ENCODE results near the gene FEN1.

Gene FEN1

GRCh38 chr11:61757213-61757862 lies 35.4 kb upstream of the FEN1 start:
- no peak for DNase-seq (ENCODE audit: low read depth)

- no peak for DNase-seq (ENCODE audit: low read depth)
These were observed 31.8 kb upstream of the FEN1 start for GRCh38 chr11:61760946-61761345.

GRCh38 chr11:61761440-61762222 lies 31.1 kb upstream of the FEN1 start:
- DNase-seq (ENCODE audit: low read depth), result no peak

DNA sequence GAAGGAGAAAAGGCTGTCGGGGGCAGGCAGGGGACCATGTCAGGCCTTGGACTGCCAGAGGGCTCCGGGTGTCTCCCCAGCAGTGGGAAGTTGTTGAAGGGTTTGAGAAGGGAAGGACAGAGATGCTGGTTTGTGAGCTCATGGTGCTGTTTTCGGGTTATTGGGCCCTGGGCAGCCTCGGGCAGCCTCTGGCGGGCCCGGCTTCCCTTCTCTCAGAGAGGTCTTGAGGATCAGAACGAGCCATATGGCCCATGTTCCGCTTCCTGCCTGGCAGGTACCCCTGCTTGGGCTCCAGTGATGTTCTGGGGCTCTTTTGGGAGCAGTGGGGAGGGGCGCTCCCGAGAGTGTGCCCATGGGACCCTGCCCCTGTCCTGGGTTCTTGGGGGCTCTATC lies 30.5 kb upstream of the FEN1 start:
- DNase-seq (ENCODE audit: low read depth), result no peak

- DNase-seq (ENCODE audit: low read depth), result no peak
These were observed 29.9 kb upstream of the FEN1 start for GRCh38 chr11:61762798-61763197.

GRCh38 chr11:61763930-61764605 lies 28.6 kb upstream of the FEN1 start:
- DNase-seq (ENCODE audit: low read depth), result no peak

DNA sequence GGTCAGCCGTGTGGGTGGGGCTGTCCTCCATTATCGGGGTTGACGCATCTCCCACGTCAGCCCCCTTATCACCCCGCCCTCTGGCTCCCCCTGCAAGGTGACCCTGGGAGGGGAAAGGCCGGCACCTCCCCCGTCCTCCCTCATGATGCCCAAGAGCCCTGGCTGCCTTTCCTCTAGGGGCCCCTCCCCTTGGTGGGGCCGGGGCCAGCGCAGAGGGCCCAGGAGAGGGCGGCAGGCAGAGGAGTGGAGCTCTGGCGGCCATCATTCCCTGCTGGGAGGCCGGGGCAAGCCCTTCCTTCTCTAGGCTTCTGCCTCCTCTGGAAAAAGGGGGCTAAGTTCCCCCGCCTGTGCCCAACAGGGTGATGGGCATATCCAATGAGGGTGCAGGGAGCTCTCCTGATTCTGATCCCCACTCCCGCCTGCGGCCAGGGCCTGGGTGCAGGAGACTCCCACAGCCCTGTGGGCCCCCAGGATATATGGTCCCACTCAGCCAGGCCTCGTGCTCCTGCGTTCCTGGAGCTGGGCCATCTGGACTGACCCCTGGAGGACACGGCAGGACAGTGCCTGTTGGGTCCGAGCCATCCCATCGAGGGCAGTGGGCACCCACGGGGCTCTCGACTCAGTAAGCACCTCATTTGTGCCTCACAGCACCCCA lies 28.0 kb upstream of the FEN1 start:
- DNase-seq (ENCODE audit: low read depth), result no peak

DNA sequence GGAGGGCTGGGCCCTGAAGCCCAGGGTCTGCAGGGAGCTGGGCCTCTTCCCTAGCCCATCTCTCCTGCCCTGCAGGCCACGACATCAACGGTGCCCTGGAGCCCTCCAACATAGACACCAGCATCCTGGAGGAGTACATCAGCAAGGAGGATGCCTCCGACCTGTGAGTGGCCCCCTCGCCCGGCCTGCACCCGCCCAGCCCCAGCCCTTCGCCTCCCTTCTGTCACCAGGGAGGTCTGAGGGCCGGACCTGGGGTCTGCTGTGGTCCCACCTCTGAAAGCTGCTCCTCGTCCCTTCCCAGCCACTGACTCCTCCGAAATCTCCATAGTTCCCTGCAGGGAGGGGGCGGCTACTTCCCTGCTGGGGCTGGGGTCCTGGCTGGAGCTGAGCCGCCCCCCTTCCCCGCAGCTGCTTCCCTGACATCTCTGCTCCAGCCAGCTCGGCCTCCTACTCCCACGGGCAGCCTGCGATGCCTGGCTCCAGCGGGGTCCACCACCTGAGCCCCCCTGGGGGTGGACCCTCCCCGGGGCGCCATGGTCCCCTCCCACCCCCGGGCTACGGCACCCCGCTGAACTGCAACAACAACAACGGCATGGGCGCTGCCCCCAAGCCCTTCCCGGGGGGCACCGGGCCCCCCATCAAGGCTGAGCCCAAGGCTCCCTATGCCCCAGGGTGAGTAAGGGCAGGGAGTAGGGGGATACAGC lies 27.0 kb upstream of the FEN1 start:
- no peak for DNase-seq (ENCODE audit: low read depth)

DNA sequence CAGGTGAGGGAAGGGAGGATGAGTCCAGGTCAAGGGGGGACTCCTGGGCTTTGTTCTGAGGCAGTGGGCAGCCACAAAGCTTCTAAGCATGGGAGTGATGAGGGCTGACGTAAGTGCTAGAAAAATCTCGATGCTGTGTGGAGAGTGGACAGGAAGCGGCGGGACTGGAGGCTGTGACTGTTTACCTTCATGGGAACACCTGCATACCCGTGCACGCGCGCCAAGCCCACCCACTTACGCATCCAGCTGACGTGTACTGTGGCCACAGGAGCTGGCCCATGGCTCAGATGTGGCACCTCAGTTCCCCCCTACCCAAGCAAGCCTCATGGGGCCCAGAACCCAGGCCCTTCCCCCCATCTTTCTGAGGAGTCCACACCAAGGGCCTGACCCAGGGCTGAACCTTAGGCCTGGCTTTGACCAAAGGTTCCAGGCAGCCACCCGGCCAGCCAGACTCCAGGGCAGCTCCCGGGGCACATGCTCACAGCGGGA lies 26.3 kb upstream of the FEN1 start:
- no peak for DNase-seq (ENCODE audit: low read depth)

DNA sequence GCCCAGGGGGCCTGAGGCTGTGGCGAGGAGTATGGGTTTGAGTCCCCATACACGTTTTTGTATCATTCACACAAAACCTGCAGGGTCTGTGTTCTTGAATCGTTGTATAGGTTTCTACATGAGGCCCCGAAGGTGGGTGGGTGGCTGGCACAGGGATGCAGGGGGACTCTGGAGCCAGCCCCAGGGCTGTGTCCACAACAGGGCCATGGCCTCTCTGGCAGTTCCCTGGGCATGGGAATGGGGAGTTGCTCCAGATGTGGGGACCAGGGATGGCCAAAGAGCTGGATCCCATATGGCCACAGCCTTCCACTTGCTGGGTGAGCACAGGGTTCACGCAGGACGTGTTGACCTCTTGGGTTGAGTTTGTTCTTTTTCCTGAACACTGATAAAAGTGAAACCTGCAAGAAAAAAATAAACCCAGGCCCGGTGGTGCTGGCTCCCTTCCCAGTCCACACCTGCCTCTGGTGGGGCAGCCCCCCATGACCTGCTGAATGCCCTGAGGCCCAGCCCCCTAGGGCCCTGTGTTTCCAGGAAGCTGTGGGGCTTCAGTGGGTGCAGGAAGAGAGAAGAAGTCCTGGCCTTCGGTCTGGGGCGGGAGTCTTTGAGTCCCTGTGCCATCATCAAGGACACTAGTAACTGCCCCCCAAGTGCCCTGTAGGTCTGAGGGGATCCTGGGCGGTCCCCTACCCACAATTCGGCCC lies 24.2 kb upstream of the FEN1 start:
- DNase-seq (ENCODE audit: low read depth), result no peak

DNA sequence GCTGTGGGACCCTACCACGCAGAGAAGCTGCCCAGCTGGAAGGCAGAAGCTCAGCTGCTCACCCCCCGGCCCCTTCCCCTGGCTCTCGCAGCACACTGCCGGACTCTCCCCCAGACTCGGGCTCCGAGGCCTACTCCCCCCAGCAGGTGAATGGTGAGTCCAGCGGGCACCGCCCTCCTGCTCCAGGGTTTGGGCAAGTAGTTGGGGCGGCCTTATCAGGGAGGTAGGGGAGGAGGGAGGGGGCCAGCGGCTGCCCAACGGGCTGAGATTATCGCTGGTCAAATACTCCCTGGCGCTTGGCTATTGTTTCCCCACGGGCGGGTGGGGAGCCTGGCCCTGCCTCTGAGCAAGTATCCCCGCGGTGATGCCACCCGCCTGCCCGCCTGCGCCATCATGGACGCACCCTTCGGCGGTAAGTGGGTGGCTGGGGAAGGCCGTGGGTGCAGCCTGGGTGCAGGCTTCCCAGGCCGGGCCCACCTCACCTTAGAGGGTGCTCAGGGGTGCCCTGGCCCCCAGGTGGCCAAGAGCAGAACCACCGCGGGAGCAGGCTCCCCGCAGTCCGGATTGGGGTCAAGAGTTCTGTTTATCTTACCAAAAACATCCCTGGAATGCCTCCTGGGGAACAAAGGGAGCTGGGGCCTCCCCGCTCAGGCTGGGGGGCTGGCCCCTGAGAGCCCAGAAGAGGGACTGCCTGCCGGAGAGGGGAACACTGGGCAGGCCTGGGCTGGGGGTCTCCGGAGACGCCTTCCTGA lies 23.4 kb upstream of the FEN1 start:
- no peak for DNase-seq (ENCODE audit: low read depth)

- DNase-seq (ENCODE audit: low read depth), result no peak
These were observed 22.6 kb upstream of the FEN1 start for GRCh38 chr11:61769946-61770683.

DNA sequence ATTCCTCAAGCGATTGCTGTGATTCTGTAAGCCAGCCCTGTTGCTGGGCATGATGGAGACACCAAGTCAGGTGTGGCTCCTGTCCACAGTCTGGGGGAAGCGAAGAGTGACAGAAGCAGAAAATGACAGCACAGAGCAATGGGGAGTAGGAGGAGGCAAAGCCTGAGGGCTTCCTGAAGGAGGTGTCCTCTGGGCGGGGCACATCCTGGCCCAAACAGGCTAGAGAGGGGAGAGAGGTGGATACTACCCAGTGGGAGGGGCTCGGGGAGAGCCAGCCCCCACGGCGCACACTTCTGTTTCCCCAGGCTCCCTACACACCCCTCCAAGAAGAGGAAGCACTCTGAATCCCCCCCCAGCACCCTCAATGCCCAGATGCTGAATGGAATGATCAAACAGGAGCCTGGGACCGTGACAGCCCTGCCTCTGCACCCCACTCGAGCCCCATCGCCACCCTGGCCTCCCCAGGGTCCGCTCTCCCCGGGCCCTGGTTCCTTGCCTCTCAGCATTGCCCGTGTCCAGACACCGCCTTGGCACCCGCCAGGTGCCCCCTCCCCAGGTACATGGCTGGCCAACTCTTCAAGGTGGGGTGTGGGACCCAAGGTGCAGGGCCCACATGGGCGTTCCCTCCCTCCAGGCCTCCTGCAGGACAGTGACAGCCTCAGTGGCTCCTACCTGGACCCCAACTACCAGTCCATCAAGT lies 21.4 kb upstream of the FEN1 start:
- DNase-seq (ENCODE audit: low read depth), result no peak

DNA sequence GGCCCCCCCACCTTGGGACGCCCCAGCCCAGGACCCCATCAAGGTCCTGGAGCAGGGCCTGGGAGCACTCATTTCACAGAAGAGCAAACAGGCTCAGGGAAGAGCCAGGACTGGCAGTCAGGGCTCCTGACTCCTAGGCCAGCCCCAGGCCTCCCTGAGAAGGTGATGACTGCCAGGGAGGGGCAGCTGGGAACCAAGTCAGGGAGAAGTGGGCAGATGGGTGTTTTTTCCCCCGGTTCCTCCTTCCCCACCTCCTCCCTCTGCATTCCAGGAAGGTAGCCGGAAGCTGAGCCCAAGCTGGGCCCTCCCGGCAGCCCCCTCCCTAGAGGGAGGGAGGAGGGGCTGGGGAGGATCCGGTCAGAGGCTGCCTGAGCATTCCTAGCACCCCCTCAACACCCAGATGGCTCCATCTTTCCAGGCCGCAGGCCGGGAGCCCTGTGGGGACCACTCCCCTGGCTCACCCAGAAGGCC lies 20.7 kb upstream of the FEN1 start:
- DNase-seq (ENCODE audit: low read depth), result no peak

GRCh38 chr11:61773356-61773755 lies 19.4 kb upstream of the FEN1 start:
- DNase-seq (ENCODE audit: low read depth), result no peak

DNA sequence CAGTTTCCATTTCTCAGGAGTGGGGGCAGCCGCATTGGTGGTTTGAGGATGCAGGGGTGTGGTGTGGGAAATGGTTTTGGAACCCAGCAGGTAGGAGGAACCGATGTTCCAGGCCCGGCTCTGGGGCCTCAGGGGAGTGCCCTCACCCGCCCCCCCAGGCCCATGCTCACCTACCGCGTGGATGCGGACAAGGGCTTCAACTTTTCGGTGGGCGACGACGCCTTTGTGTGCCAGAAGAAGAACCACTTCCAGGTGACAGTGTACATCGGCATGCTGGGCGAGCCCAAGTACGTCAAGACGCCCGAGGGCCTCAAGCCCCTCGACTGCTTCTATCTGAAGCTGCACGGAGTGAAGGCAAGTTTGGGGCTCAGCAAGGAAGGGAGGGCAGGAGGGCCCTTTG lies 18.9 kb upstream of the FEN1 start:
- no peak for DNase-seq (ENCODE audit: low read depth)

DNA sequence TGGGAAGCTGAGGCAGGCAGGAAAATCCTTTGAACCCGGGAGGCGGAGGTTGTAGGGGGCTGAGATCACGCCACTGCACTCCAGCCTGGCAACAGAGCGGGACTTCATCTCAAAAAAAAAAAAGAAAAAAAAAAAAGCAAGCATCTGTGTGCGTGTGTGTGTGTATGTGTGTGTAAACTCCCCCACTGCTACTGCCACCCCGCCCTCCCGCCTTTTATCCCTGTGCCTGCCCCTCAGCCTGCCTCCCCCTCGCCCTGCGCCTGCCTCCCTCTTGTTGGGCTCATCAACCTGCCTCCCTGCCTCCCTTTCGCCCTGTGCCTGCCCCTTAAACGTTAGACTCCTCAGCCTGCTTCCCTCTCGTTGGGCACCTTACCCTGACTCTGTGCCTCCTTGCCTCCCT lies 18.3 kb upstream of the FEN1 start:
- no peak for DNase-seq (ENCODE audit: low read depth)

DNA sequence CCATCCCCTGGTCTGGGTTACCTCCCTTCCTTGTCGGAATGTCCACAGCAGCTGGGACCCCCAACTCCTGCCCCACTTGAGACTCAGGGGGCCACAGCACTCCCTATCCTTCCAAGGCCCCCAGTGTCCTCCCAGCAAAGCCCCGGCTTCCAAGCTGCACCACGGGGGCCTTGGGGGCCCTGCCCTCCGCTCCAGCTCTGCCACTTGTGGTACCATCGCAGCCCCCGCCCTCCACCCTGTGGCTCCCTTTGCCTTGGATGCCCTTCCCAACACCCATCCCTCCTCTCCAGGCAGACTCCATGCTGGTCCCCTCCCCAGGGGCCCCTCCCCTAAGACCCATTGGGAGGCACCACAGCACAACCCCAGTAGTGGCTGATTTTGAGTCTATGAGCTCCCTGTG lies 17.6 kb upstream of the FEN1 start:
- no peak for DNase-seq (ENCODE audit: low read depth)

Data from stimulated activated CD8-positive, alpha-beta memory T cell treated with anti-CD3 and anti-CD28 coated beads, Interleukin-4, amount 100 ng/mL, for 24 hours (primary cell).